Endothelial cell of umbilical vein (primary cell): ENCODE measurements around the gene NHERF2. TPM values are rescaled to one million over a fixed set of nuclear protein-coding genes. Genes with fewer than 3 reads are reported as not detected.

Source experiments
- BruUV-seq: library from RNA; stranded (reverse); fragments of 400-500 nt; replicated peaks from 2 replicates; lab custom pipeline; 2021; lab: Mats Ljungman, UMichigan
- CTCF ChIA-PET: fragments of 300-600, 350-600 bp; sonication (Branson Sonifier 250); formaldehyde crosslinking; loops from one replicate; lab custom pipeline; 2021; ENCODE audit warnings: antibody characterized with exemption, inconsistent platforms; lab: Charles Lee
- POLR2A ChIA-PET: fragments of 300-600, 350-600 bp; sonication (Branson Sonifier 250); formaldehyde crosslinking; loops from one replicate; lab custom pipeline; 2021; ENCODE audit warnings: antibody characterized with exemption, inconsistent platforms; lab: Charles Lee
- DNase-seq: peaks from one replicate; pipeline ENCODE4 v3.0.0-alpha.2; 2011; ENCODE audit warnings: low read depth, low spot score
- FAIRE-seq: peaks from 2 replicates; lab custom pipeline; 2011; peaks lifted over from hg19 to GRCh38; lab: Jason Lieb, UNC
- H2AFZ ChIP-seq: 2 replicates; pipeline ENCODE4 v1.6.0; 2012; ENCODE audit warnings: low read depth, low read length, control low read depth, inconsistent platforms
- H3K27ac ChIP-seq: 2 replicates; pipeline ENCODE4 v1.5.1; 2011; ENCODE audit warnings: low read depth, mild to moderate bottlenecking, control low read depth, low read length, moderate library complexity; ENCODE audit not compliant: insufficient read depth
- H3K27me3 ChIP-seq, 2 experiments: 2 replicates each; pipeline versions ENCODE4 v1.6.0 to v1.6.1; 2011; ENCODE audit warnings: low read length in 2 of 2, mixed read lengths in 1 of 2; ENCODE audit not compliant: control insufficient read depth in 2 of 2, insufficient read depth in 2 of 2
- H3K36me3 ChIP-seq, 2 experiments: 2 replicates in 1 of 2; 3 replicates in 1 of 2; pipeline ENCODE4 v1.5.1; 2011; ENCODE audit warnings: low read length in 2 of 2, mild to moderate bottlenecking in 1 of 2, moderate library complexity in 1 of 2; ENCODE audit not compliant: control insufficient read depth in 2 of 2, insufficient read depth in 2 of 2; ENCODE audit errors: extremely low read depth in 1 of 2
- H3K4me1 ChIP-seq: 3 replicates; pipeline ENCODE4 v1.5.1; 2011; ENCODE audit warnings: mild to moderate bottlenecking, low read length; ENCODE audit not compliant: control insufficient read depth, insufficient read depth; ENCODE audit errors: extremely low read depth
- H3K4me2 ChIP-seq: 2 replicates; pipeline ENCODE4 v1.6.1; 2011; ENCODE audit warnings: low read length, control low read depth, mixed read lengths; ENCODE audit not compliant: insufficient read depth
- H3K4me3 ChIP-seq, 3 experiments: fragments of 200-600 bp in 1 of 3; sonication (generic), shearing (Covaris generic) in 1 of 3; replicated peaks in 1 of 3; 2 replicates each; pipeline ENCODE4 v1.5.1; 2011 to 2016; ENCODE audit warnings: control low read depth in 3 of 3, low read length in 3 of 3, mild to moderate bottlenecking in 2 of 3, inconsistent platforms in 1 of 3, low read depth in 1 of 3, moderate library complexity in 1 of 3; ENCODE audit not compliant: insufficient read depth in 1 of 3
- H3K79me2 ChIP-seq: 2 replicates; pipeline ENCODE4 v1.6.0; 2012; ENCODE audit warnings: low read length, inconsistent platforms; ENCODE audit not compliant: control insufficient read depth, insufficient read depth
- H3K9ac ChIP-seq: replicated peaks from 2 replicates; pipeline ENCODE3; 2011; ENCODE audit warnings: low read length, control low read depth; ENCODE audit not compliant: insufficient read depth; ENCODE audit errors: extremely low read depth
- H3K9me1 ChIP-seq: replicated peaks from 3 replicates; pipeline ENCODE4 v1.6.0; 2011; ENCODE audit warnings: mild to moderate bottlenecking, low read length; ENCODE audit not compliant: control insufficient read depth, insufficient read depth; ENCODE audit errors: extremely low read depth
- H3K9me3 ChIP-seq: replicated peaks from 2 replicates; pipeline ENCODE4 v1.5.1; 2012; ENCODE audit warnings: low read length, inconsistent platforms; ENCODE audit not compliant: control insufficient read depth, insufficient read depth
- H4K20me1 ChIP-seq: replicated peaks from 2 replicates; pipeline ENCODE3; 2011; ENCODE audit warnings: mild to moderate bottlenecking, low read length; ENCODE audit not compliant: control insufficient read depth, insufficient read depth; ENCODE audit errors: extremely low read depth
- CTCF ChIP-seq, 2 donors: IDR thresholded peaks; 1 replicate in 1 of 2; 2 replicates in 1 of 2; pipeline ENCODE4 v1.5.1; 2011; ENCODE audit warnings: low read length in 2 of 2, mild to moderate bottlenecking in 2 of 2, moderate library complexity in 2 of 2, control low read depth in 1 of 2, inconsistent platforms in 1 of 2, low read depth in 1 of 2; ENCODE audit not compliant: insufficient read depth in 1 of 2; ENCODE audit errors: extremely low read depth in 1 of 2
- EZH2 ChIP-seq: IDR thresholded peaks from 2 replicates; pipeline ENCODE4 v1.6.1; 2012; ENCODE audit warnings: borderline replicate concordance, low read depth, mild to moderate bottlenecking, moderate library complexity, low read length, inconsistent platforms; ENCODE audit not compliant: severe bottlenecking
- FOS ChIP-seq: IDR thresholded peaks from 2 replicates; pipeline ENCODE4 v1.6.1; 2011; ENCODE audit warnings: mild to moderate bottlenecking, low read length, moderate library complexity, borderline replicate concordance; ENCODE audit not compliant: insufficient read depth
- GATA2 ChIP-seq: IDR thresholded peaks from 2 replicates; pipeline ENCODE4 v1.7.0; 2011; ENCODE audit warnings: low read depth, mild to moderate bottlenecking, moderate library complexity, mixed read lengths, low read length; ENCODE audit not compliant: insufficient read length, insufficient read depth
- JUN ChIP-seq: IDR thresholded peaks from 2 replicates; pipeline ENCODE4 v1.6.1; 2011; ENCODE audit warnings: borderline replicate concordance, low read depth; ENCODE audit not compliant: insufficient read length, insufficient read depth
- MAX ChIP-seq: IDR thresholded peaks from 2 replicates; pipeline ENCODE4 v1.6.1; 2011; ENCODE audit not compliant: insufficient read depth, insufficient read length
- MYC ChIP-seq: IDR thresholded peaks from one replicate; pipeline ENCODE4 v1.6.1; 2011; ENCODE audit warnings: mild to moderate bottlenecking, low read depth, low read length
- POLR2A ChIP-seq: IDR thresholded peaks from 2 replicates; pipeline ENCODE4 v1.6.1; 2012; ENCODE audit warnings: low read depth, mild to moderate bottlenecking, control low read depth, low read length
- POLR2AphosphoS5 ChIP-seq: IDR thresholded peaks from 2 replicates; pipeline ENCODE4 v1.6.1; 2012; ENCODE audit warnings: low read depth, mild to moderate bottlenecking, control low read depth, low read length, moderate library complexity; ENCODE audit not compliant: insufficient read depth
- dilution Hi-C: fragments of 300-500 bp; cut with MboI; formaldehyde crosslinking; loops from one replicate; pipeline ENCODE4 v1.15.0; 2019; ENCODE audit warnings: low sequenced_read_pairs; ENCODE audit not compliant: extremely low pct_ligation_motif_present
- intact Hi-C: fragments of 100-400 bp; cut with micrococcal nuclease; formaldehyde crosslinking; loops from one replicate; pipeline ENCODE4 v1.10.0; 2022
- polyA plus RNA-seq, 4 experiments: library from polyadenylated mRNA; depleted of rRNA in 3 of 4; stranded (reverse) in 3 of 4; unstranded in 1 of 4; fragments of >200 nt; gene quantifications; 2 replicates each; pipeline versions ENCODE4 v1.2.1 to v1.2.3, GENCODE V29; 2011 to 2012; ENCODE audit warnings: missing spikeins in 1 of 4
- total RNA-seq: library from RNA; stranded (reverse); gene quantifications from 2 replicates; pipeline ENCODE4 v1.2.3, GENCODE V29; 2021

NHERF2 gene
- total and polyA plus RNA-seq, 2 donors (not counting 3 experiments of a cell fraction or from before 2014, with no cell fraction given), result 65.2 to 71.2 TPM

DNA sequence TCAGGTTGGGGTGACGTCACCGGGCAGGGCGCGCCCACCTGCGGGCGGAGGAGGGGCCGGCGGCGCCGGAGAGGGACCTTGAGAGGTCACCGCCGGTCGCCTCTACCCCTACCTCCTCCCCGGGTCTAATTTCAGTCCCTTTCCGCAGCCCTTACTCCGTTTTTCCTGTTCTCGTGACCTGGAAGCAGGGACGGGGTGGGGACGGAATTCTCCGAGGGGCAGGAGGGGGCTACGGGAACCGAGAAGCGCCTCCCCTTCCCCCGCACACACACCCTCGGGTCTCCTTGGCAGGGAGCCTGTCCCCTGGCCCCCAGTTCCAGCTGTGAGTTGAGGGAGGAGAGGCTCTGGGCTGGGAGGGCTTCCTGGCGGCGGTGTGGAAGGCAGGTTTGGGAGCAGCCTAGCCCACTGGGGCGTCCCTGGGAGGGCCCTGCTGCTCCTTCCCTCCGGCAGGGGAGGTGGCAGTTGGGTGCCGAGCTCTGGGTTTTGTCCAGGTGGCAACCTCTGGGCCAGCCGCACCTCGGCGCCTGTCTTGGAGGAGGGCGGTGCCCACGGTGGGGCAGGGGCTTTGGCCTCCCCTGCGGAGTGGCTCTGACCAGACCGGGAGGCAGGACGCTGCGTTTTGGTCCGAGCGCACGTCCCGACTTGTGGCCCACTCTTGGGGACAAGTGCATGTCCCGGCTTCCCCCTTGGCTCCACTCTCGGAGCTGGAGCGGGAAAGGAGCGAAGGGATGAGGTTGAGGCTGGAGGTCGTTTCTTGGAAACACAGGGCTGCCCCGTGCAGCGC lies 36.2 kb upstream of the NHERF2 start:
- ChIA-PET CTCF (interaction anchor here (2.5 to 3.9 kb wide), 2 partner anchors 12 to 150 kb away, joined by 9 to 23 read pairs; no protein-coding TSS in a partner anchor), POLR2A (no interaction called here)
- H2AFZ ChIP-seq, result no peak overlapping the region
- DNase-seq (no peak), FAIRE-seq (no peak)
- H3K36me3 ChIP-seq, result peaks cover 0 to 7% of the 10 kb centered on the region in 2 experiments
- H3K4me2 ChIP-seq, result no peak overlapping the region
- no peaks in the 10 kb centered on the region for H3K9me1 ChIP-seq
- dilution Hi-C loops, result no loop called here
- no peaks in the 10 kb centered on the region for H4K20me1 ChIP-seq
- intact Hi-C loops, result no loop called here
- no peak overlapping the region for H3K27ac ChIP-seq
- TF ChIP-seq CTCF (IDR thresholded peaks at IDR 0.05; ENCODE audit: extremely low read depth in 1 of 2, insufficient read depth in 1 of 2, low read depth in 1 of 2, low read length in 2 of 2) (no peak), MYC (no peak), JUN (no peak), GATA2 (no peak), POLR2A (no peak), EZH2 (peak; percentile 87), POLR2AphosphoS5 (no peak), MAX (no peak), FOS (no peak)
- H3K27me3 ChIP-seq, result peaks cover 23 to 24% of the 10 kb centered on the region in 2 experiments
- H3K4me1 ChIP-seq, result peaks cover 7% of the 10 kb centered on the region
- H3K4me3 ChIP-seq, result no peak overlapping the region
- BruUV-seq, result no TSS peak
- no peaks in the 10 kb centered on the region for H3K9me3 ChIP-seq
- H3K79me2 ChIP-seq, result no peaks in the 10 kb centered on the region
- H3K9ac ChIP-seq, result no peak overlapping the region
